Activated CD4-positive, alpha-beta T cell treated with anti-CD3 and anti-CD28 coated beads, Interleukin-2, amount 50 U/mL, for 48 hours (primary cell): ENCODE results near the gene DOCK9.
"Not testable (repeated sequence)": the region's sequence is repeated elsewhere in the genome, so short reads cannot be mapped to it uniquely, and the experiment has no call there.

Experiments
- DNase-seq, 2 experiments: peaks; one replicate each; pipeline ENCODE4 v3.0.0-alpha.2; 2020

DOCK9 gene

DNA sequence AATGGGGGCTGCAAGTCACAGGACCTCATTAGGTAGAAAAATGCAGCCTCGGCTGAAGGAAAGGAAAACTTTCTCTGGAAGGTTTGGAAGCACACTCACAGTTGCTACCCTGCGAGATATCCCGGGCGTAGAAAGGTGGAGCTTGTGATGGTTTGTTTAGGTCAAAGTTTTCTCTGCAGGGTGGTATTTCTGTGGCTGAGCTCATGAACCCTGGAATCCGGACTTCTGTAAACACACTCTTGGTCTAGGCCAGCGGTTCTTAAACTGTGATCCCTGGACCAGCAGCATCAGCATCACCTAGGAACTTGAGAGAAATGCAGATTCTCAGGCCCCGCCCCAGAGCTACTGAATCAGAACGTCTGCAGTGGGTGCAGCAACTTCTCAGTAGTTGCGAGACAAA, 222.1 kb downstream of the DOCK9 start:
- DNase-seq = no peak

DNA sequence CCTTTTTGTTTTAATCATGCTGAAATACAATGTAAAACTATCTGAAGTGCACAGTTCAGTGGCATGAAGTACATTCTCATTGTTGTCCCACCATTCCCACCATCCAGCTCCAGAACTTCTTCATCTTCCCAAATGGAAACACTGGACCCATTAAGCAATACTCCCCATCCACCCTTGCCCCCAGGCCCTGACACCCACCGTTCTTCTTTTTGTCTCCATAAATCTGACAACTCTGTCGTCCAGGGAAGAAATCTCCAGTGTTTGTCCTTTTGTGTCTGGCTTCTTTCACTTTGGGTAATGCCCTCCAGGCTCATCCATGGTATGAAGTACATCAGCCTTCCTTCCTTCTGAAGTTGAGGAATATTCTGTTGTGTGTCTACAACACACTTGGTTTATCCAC, 222.7 kb downstream of the DOCK9 start:
- DNase-seq = no peak

- not testable (repeated sequence) for DNase-seq
These were observed 223.4 kb downstream of the DOCK9 start for GRCh38 chr13:98754468-98754867.

- no peak for DNase-seq
These were observed 225.2 kb downstream of the DOCK9 start, which contains the start of gene SLC15A1 for GRCh38 chr13:98752467-98753290. Gene SLC15A1 (minus strand): TSS chr13:98752672. CDS start chr13:98752598, 74 bp downstream.

- no peak for DNase-seq
These were observed 225.9 kb downstream of the DOCK9 start for GRCh38 chr13:98751861-98752466.

GRCh38 chr13:98751367-98751782, 226.5 kb downstream of the DOCK9 start:
- no peak for DNase-seq

GRCh38 chr13:98749501-98749900, 228.4 kb downstream of the DOCK9 start:
- DNase-seq = no peak

DNA sequence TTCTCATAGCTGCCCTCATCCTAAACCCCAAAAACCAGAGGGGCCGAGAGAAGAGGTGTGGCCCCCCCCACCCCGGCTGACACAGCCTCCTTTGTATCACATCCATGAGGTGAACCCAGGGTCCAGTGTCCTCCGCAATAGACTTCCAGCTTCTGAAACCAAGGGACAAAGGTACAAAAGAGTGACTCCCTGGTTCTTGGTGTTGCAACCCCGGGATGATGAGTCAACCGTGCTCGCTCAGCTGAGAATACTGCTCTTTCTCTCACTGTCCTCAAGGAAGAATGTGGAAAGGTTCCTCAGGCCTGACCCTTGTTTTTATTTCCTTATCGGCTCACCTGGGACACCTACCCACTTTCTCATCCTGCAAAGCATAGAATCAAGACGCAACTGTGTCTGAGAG, 230.9 kb downstream of the DOCK9 start:
- DNase-seq = no peak
